Measurements from ENCODE around the gene CBX7.

Gene CBX7

DNA sequence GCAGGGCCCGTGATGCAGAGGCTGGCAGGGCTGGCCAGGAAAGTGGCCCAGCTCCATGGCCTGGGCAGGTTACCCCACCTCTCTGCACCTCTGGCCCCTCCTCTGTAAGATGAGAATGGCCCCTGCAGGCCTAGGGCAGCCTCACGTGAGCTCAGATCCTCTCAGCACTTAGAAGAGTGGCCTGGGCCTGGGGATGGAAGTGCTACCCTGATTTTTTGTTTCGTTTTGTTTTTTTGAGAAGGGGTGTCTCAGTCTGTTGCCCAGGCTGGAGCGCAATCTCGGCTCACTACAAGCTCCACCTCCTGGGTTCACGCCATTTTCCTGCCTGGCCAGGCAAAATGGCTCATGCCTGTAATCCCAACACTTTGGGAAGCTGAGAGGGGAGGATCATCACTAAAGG is 54.5 kb downstream of the CBX7 start:
- Mint-ChIP-seq H3K9me3 (no peaks in the 10 kb centered on the region), H3K27me3 (no peaks in the 10 kb centered on the region), H3K4me1 (peaks cover 82% of the 10 kb centered on the region), H3K27ac (peak overlapping the region in 1 of 2 donors; percentile 98), H3K4me3 (peak overlapping the region; percentile 85 to 89)
- DNase-seq (no peak), ATAC-seq (peak; percentile 28)

DNA sequence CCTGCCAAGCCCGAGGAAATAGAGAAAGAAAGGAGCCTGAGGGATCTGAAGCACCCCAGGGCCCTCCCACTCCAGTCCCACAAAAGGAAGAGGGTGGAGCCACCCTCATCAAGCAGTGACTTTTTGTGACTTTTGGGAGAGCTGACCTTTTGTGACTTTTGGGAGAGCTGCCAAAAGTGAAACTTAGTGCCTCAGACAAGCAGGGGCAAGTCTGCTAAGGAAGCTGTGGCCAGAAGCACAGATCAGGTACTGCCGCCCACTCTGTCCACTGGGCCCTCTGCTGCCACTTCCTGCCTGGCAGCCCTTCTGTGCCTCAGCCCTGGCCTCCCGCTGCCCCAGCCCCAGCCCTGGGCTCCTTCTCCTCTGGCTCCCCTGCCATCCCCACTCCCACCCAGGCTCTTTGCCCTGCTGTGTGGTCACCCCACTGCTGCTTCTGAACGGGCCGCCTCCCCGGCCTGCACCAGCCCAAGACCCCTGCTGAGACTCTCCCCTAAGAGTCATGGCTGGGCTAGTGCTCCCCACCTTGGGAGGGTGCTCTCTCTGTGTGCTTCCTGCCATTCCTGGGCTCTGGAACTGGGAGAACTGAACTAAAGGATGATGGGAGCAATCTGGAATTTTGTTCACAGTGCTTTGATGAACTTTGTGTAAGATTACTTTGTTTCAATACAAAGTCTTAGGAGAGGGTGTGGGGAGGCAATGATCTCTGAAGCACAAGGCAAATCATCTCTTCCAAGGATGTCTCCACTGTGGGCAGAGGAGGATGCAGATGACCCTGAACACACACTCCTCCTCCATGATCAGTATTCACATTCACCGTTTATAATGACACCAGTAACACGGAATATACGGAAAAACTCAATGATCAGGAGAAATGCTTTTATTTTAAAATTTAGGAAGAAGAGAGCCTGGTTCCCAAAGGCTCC is 55.1 kb downstream of the CBX7 start, which contains the start of gene APOBEC3H:
TSS of gene APOBEC3H (plus strand) at position 147 of the 923 bp plus-strand sequence. CDS start 3,035 bp downstream, outside the sequence.
- Mint-ChIP-seq H3K27me3 (no peaks in the 10 kb centered on the region), H3K4me1 (peaks cover 89% of the 10 kb centered on the region), H3K9me3 (no peaks in the 10 kb centered on the region), H3K4me3 (peak within 1 kb of the TSS; percentile 85 to 89), H3K27ac (peak within 1 kb of the TSS; percentile 92 to 98)
- ATAC-seq (peak; percentile 66), DNase-seq (peak in 1 of 2 donors; percentile 69)

DNA sequence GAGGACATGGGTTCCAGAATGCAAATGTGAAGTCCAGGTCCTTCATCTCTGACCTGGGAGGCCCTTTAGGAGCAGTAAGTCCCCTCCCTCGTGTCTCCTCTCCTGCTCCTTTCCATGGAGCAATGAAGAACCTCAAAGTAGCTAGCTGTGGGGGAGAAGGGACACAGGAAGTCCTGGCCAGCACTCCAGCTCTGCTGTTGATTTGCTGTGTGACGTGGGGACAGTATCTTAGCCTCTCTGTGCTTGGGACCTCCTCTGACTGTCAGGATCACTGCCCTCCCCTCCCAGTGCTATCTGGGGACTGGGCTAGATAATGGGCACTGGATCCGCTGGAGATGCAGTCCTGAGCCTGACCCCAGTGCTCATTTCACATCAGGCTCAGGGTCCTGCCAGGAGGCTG is 56.5 kb downstream of the CBX7 start:
- H3K4me3 Mint-ChIP-seq = peak overlapping the region in 1 of 2 donors; percentile 40
- H3K9me3 Mint-ChIP-seq = no peaks in the 10 kb centered on the region
- H3K27ac Mint-ChIP-seq = peak overlapping the region in 1 of 2 donors; percentile 8
- no peak for ATAC-seq
- no peak for DNase-seq
- no peaks in the 10 kb centered on the region for H3K27me3 Mint-ChIP-seq
- H3K4me1 Mint-ChIP-seq = peaks cover 93% of the 10 kb centered on the region

DNA sequence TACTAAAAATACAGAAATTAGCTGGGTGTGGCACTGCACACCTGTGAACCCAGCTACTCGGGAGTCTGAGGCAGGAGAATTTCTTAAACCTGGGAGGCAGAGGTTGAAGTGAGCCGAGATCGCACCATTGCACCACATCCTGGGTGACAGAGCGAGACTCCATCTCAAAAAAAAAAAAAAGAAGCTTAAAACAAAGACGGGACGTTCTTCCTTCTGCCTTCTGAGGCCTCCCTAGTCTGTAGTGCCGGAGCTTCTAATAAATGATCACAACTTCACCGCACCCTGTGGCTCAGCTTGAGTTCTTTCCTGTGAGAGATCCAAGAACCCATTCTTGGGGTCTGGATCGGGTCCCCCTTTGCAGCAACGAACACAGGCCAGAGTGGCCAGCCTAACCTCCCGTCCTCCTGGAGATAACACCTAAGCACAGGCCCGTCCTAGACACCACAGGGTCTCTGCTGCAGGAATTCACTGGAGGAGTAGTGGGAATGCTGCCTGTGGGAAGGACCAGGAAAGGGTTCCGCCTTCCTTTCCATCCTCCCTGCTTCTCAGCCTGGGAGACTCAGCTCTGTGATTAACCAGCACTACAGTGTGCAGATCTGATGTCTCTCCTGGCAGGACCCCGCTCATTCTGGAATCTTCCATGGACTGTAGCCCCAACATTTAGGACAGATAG is 57.6 kb downstream of the CBX7 start:
- no peak for ATAC-seq
- peak overlapping the region; percentile 43 to 53 for H3K4me3 Mint-ChIP-seq
- H3K27me3 Mint-ChIP-seq = no peaks in the 10 kb centered on the region
- no peaks in the 10 kb centered on the region for H3K9me3 Mint-ChIP-seq
- peak overlapping the region; percentile 80 to 85 for H3K27ac Mint-ChIP-seq
- peaks cover 93% of the 10 kb centered on the region for H3K4me1 Mint-ChIP-seq
- DNase-seq = no peak

DNA sequence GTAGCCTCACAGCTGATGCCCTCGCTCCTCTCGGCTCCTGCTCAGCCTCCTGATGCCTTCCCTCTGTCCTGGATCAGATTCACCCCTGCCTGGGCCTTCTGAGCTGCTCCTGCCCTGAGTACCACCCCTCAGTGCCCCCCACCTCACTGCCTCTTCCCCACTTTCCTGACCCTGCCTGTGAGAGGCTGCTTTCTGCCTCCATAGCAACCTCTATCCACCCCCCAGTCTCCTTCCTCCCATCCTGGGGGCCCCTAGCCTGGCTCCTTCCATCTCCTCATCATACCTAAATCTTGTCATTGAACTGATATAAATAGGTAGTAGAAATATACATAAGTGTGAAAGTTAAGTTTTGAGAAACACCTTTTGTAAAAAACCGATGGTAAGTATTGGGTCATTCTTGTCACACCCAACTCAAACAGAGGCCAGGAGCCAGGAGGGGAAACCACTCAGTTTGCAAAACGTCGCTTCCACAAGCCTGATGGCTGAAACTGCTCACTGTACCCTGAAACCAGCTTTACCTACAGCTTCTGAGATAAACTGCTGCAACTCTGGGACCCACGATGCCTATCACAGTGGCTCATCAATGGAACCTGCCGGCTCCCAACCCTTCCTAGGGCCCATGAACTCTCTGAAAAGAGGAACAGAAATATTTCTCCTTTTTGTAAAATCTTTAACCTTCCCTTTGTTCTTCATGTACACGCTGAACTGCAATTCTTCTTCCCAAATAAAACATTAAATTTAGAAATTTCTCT is 60.2 kb downstream of the CBX7 start:
- peak overlapping the region; percentile 55 to 93 for H3K27ac Mint-ChIP-seq
- ATAC-seq (no peak), DNase-seq (peak in 1 of 2 donors; percentile 62)
- peaks cover 93% of the 10 kb centered on the region for H3K4me1 Mint-ChIP-seq
- no peaks in the 10 kb centered on the region for H3K9me3 Mint-ChIP-seq
- H3K27me3 Mint-ChIP-seq = no peaks in the 10 kb centered on the region
- H3K4me3 Mint-ChIP-seq = peak overlapping the region; percentile 52 to 77

DNA sequence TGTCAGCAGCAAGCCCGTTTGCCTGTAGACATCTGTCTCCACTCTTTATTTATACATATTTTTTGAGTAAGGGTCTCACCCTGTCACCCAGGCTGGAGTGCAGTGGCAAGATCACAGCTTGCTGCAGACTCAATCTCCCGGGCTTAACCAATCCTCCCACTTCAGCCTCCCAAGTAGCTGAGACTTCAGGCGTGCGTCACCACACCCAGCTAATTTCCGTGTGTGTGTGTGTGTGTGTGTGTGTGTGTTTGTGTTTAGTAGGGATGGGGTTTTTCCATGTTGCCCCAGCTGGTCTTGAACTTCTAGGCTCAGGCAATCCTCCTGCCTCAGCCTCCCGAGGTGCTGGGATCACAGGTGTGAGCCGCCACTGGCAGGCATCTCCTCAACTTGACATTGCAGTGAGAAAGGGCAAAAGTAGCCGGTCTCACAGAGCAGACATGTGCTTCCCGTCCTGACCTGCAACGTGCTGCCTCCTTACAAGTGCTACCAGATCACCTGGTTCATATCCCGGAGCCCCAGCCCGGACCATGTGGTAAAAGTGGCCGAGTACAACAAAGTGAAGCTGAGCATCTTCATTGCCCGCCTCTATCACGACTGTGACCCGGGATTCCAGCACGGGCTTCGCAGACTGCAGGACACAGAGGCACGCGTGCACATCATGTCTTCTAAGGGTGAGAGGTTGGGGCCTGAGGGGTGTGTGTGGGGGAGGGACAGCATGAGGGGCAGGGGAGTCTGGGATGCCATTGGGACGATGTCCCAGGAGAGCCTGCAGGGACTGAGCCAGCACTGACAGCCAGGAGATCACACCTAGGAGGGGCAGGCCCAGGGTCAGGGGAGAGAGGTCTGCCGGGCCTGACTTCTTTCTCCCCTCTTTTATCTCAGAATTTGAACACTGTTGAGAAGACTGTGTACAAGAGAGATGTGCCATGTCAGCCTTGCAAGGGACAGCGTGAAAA is 61.1 kb downstream of the CBX7 start:
- no peak for DNase-seq
- H3K9me3 Mint-ChIP-seq = no peaks in the 10 kb centered on the region
- peak overlapping the region; percentile 77 to 81 for H3K4me3 Mint-ChIP-seq
- H3K27ac Mint-ChIP-seq = peak overlapping the region; percentile 95 to 97
- no peak for ATAC-seq
- H3K4me1 Mint-ChIP-seq = peaks cover 93% of the 10 kb centered on the region
- H3K27me3 Mint-ChIP-seq = no peaks in the 10 kb centered on the region

DNA sequence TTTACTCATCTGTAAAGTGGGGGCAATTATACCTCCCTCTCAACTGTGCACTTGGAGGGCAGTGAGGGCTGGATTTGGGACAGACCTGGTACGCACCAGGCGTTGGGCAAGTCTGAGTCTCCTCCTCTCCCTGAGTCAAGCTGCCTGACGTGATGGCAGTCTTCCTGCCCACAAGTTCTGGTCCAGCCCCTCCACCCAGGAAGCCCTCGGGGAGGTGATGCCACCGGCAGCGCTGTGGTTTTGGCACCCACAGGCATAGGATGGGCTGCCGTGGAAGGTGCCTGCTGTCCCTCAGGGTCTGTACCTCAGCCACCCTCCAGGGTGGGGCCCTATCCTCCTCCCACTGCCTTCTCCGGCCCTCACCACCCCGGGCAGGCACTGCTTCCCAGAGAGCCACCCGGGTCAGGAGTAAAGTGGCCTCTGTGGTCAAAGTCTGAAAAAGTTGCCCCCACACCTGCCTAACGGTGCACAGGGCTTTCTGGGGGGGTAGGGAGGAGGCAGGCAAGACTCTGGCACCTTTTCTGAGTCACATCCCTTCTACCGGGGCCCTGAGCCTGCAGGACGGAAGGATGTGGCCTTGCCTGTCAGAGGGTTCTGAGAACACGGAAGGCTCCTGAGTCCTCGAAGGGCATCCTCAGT is 61.9 kb downstream of the CBX7 start:
- Mint-ChIP-seq H3K9me3 (no peaks in the 10 kb centered on the region), H3K27me3 (no peaks in the 10 kb centered on the region), H3K27ac (peak overlapping the region; percentile 95 to 97), H3K4me3 (peak overlapping the region; percentile 77 to 81), H3K4me1 (peaks cover 92% of the 10 kb centered on the region)
- peak; percentile 80 to 95 for DNase-seq
- ATAC-seq = peak; percentile 90

DNA sequence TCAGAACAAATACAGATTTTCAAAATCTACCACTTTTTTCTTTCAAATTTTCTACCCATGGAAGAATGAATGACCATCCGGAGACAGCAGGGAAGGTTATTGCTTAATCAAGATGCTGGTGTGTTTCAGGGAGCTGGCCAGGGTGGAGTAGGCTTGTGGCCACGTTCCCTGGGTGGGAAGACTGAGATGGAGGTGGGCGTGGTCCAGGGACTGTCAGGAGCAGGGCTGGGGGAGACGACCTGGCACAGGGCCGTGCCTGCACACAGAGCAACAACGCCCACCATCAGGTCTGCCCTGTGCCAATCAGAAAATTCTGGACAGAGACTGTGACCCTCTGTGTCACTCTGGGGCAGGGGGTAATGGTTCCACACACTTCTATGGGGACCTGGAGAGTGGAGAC is 62.6 kb downstream of the CBX7 start:
- Mint-ChIP-seq H3K9me3 (no peaks in the 10 kb centered on the region), H3K27me3 (no peaks in the 10 kb centered on the region), H3K27ac (peak overlapping the region; percentile 95 to 97), H3K4me1 (peaks cover 92% of the 10 kb centered on the region), H3K4me3 (peak overlapping the region; percentile 77 to 81)
- DNase-seq (no peak), ATAC-seq (no peak)

DNA sequence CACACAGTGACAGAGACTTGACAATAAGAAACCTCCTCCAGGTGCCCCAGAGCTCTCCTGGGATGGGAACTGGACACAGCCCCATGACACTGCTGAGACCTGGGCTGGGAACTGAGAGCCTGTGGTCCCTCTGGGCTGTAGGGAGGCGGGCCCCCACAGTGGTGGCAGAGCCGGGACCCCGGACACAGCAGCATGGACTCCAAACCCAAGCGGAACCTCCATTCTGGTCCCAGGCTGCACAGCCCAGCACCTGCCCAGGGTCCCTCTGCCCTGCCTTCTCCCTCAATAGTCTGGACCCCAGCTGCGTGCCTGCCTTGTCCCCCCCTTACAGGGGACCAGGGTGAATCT is 63.8 kb downstream of the CBX7 start:
- H3K4me3 Mint-ChIP-seq = peak overlapping the region in 1 of 2 donors; percentile 9
- H3K9me3 Mint-ChIP-seq = no peaks in the 10 kb centered on the region
- no peak for DNase-seq
- no peaks in the 10 kb centered on the region for H3K27me3 Mint-ChIP-seq
- ATAC-seq = no peak
- H3K27ac Mint-ChIP-seq = peak overlapping the region in 1 of 2 donors; percentile 74
- H3K4me1 Mint-ChIP-seq = peaks cover 83% of the 10 kb centered on the region

DNA sequence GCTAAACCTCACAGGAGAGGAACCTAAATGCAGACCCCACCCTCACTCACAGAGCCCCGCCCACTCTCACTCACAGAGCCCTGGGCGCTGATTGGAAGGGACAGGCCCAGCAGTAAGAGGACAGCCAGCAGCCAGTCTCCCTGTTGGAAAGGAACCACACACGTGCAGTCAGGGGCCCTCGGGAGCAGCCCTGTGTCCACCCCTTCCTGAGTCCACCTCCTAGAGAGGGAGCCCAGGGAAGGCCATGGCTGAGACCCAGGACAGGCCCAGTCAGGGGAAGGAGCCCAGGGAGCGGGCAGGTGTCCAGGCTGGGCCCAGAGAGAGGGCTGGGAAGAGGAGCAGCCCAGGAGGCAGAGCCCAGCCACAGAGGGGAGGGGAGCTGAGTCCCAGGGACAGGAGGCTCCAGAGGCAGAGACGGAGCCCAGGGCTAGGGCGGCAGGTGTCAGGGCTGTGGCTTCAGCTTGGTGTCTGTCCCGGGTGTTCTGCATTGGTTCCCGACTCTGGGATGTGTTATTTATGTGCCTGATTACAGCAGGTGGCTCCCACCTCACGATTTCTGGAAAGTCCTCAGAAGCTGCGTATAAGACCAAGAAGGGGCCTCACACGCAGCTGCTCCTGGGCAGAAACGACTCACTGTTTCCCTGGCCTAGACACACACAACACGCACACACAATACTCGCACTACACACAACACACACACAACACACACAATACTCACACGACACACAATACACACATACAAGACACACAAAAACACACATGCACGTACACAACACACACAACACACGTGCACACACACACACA is 64.4 kb downstream of the CBX7 start:
- ATAC-seq (no peak), DNase-seq (no peak)
- Mint-ChIP-seq H3K4me1 (peaks cover 86% of the 10 kb centered on the region), H3K27ac (peak overlapping the region in 1 of 2 donors; percentile 74), H3K4me3 (peak overlapping the region in 1 of 2 donors; percentile 28), H3K9me3 (no peaks in the 10 kb centered on the region), H3K27me3 (no peaks in the 10 kb centered on the region)

DNA sequence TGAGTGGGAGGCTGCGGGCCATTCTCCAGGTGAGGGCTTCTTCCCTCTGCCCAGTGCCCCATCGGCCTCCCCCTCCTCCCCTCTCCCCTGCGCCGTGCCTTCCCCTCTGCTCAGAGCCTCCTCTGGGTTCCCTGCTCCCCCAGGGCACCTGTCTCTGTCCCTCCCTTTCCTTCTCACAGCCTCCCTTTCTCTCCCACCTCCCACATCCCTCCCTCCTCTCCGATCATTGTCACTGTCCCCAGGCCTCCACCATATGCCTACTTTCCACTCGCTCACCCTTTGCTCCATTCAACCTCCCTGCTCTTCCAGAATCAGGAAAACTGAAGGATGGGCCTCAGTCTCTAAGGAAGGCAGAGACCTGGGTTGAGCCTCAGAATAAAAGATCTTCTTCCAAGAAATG is 65.4 kb downstream of the CBX7 start:
- H3K27me3 Mint-ChIP-seq = no peaks in the 10 kb centered on the region
- H3K27ac Mint-ChIP-seq = peak overlapping the region in 1 of 2 donors; percentile 42
- H3K4me1 Mint-ChIP-seq = peaks cover 86% of the 10 kb centered on the region
- H3K9me3 Mint-ChIP-seq = no peaks in the 10 kb centered on the region
- ATAC-seq (no peak), DNase-seq (no peak)
- H3K4me3 Mint-ChIP-seq = no peak overlapping the region

DNA sequence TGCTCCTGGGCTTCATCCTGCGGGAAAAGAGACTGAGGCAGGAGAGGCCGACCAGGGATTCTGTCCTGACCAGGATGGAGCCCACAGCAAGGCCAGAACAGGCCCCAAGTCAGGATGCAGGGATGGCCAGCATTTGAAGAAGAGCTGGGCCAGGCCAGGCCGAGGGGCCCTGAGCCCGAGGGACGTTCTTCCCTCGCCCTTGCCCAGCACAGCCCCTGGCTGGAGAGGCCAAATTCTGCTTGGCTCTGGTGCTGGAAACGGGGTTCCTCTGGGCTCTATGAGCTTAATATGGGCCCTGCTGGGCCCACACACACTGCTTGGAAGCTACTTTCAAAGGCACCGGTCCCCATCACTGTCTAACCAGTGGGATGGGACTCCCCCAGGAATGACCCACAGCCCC is 67.8 kb downstream of the CBX7 start:
- H3K27me3 Mint-ChIP-seq = no peaks in the 10 kb centered on the region
- DNase-seq = no peak
- no peak overlapping the region for H3K4me3 Mint-ChIP-seq
- no peak overlapping the region for H3K27ac Mint-ChIP-seq
- H3K9me3 Mint-ChIP-seq = no peaks in the 10 kb centered on the region
- ATAC-seq = no peak
- peaks cover 84% of the 10 kb centered on the region for H3K4me1 Mint-ChIP-seq
